ENCODE data around the gene TMEM187.
"Not testable (repeated sequence)": the region's sequence is repeated elsewhere in the genome, so short reads cannot be mapped to it uniquely, and the experiment has no call there.

Gene TMEM187

GRCh38 chrX:153984351-153985178 is 12.0 kb downstream of the TMEM187 start:
- Histone ChIP-seq H3K4me3 (no peak overlapping the region), H3K27ac (peak overlapping the region in 14 of 21 experiments; percentile 9 to 88 (median 76))

GRCh38 chrX:153988493-153988892 is 15.9 kb downstream of the TMEM187 start:
- no peak overlapping the region for H3K4me3 ChIP-seq
- no peak overlapping the region for H3K27ac ChIP-seq

- Histone ChIP-seq H3K4me3 (no peak overlapping the region), H3K27ac (no peak overlapping the region)
Observed at GRCh38 chrX:153989973-153990655, 17.6 kb downstream of the TMEM187 start.

DNA sequence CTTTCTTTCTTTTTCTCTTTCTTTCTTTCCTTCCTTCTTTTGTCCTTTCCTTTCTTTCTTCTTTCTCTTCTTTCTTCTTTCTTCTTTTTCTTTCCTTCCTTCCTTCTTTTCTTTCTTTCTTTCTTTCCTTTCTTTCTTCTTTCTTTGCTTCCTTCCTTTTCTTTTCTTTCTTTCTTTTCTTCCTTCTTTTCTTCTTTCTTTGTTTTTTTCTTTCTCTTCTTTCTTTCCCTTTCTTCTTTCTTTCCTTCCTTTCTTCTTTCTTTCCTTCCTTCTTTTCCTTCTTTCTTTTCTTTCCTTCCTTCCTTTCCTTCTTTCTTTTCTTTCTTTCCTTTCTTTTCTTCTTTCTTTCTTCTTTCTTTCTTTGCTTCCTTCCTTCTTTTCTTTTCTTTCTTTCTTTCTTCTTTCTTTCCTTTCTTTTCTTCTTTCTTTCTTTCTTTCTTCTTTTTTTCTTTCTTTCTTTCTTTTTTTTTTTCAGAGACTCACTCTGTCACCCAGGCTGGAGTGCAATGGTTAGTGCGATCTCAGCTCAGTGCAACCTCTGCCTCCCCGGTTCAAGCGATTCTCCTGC is 18.5 kb downstream of the TMEM187 start:
- Histone ChIP-seq H3K4me3 (no peak overlapping the region), H3K27ac (no peak overlapping the region)

DNA sequence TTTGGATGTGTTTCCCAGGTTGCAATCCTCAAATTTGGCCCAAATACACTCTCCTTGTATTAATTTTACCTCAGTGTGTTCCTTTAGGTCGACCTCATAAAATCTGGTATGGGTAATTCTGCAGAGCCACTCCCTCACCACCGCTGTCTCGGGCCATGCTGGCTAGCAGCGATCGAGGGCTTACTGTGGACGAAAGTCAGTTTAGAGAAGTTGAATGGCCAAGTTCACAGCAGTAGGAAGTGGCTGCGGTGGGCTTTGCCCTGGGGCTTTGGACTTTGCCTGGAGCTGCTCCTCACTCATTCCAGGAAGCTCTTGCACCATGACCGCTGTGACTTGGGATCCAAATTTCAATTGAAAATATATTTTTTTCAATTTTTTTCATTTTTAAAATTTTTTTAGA is 19.6 kb downstream of the TMEM187 start:
- H3K27ac ChIP-seq = no peak overlapping the region
- H3K4me3 ChIP-seq = no peak overlapping the region

DNA sequence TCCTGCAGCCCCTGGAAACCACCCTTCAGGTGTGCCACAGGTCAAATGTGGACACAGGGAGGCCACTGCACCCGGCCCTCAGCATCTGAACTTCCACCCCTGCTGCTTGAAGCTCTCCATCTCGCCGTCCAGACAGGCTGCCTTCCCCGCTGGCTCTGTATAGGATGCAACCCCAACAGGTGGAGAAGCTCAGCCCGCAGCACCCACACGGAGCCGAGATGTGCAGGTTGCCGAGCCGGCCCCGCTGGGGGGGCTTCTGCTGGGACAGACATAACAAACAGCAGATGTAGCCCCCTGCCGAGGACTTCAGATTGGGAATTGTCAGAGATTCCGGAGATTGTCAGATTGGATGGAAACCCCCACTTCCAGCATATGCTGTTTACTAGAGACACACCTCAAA is 20.5 kb downstream of the TMEM187 start:
- Histone ChIP-seq H3K4me3 (no peak overlapping the region), H3K27ac (no peak overlapping the region)

DNA sequence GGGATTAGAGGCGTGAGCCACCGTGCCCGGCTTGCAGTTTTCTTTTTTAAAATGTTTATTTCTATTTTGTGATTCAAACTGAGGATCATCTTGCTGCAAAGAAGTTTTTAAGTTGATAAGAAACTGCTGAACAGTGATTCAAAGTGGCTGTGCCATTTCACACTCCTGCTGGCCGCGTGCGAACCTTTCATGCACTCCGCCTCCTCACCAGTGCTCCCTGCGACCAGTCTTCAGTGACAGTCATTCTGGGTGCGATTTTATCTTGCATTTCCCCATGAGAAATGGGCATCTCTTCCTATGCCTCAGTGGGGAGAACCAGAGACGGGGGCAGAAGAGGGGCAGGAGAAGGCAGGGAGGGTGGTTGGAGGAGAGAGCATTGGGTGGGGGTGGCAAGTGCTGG is 21.4 kb downstream of the TMEM187 start:
- H3K27ac ChIP-seq = no peak overlapping the region
- no peak overlapping the region for H3K4me3 ChIP-seq

GRCh38 chrX:153994398-153994797 is 21.8 kb downstream of the TMEM187 start:
- H3K4me3 ChIP-seq, H3K27ac ChIP-seq: not testable (repeated sequence)

DNA sequence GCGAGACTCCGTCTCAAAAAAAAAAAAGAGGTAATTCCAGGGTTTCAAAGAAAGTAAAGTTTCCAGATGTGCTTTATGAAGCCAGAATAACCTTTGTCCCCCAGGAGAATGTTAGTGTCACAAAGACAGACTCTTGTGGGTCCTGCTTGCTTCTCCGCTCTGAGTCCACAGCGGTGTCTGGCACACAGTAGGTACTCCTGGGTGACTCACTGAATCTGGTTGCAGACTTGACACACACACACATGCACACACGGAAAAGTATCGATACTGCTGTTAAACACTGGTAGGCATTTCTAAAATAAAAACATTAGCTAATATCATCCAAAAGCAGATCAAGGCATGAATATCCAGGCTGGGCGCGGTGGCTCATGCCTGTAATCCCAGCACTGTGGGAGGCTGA is 22.9 kb downstream of the TMEM187 start:
- H3K4me3 ChIP-seq = no peak overlapping the region
- no peak overlapping the region for H3K27ac ChIP-seq

- H3K27ac ChIP-seq = peak overlapping the region in 11 of 21 experiments; percentile 22 to 74 (median 34)
- H3K4me3 ChIP-seq = no peak overlapping the region
Observed at GRCh38 chrX:153999359-154000037, 26.9 kb downstream of the TMEM187 start.

GRCh38 chrX:154000051-154000450 is 27.5 kb downstream of the TMEM187 start:
- Histone ChIP-seq H3K4me3 (no peak overlapping the region), H3K27ac (peak overlapping the region in 9 of 21 experiments; percentile 22 to 74 (median 39))

DNA sequence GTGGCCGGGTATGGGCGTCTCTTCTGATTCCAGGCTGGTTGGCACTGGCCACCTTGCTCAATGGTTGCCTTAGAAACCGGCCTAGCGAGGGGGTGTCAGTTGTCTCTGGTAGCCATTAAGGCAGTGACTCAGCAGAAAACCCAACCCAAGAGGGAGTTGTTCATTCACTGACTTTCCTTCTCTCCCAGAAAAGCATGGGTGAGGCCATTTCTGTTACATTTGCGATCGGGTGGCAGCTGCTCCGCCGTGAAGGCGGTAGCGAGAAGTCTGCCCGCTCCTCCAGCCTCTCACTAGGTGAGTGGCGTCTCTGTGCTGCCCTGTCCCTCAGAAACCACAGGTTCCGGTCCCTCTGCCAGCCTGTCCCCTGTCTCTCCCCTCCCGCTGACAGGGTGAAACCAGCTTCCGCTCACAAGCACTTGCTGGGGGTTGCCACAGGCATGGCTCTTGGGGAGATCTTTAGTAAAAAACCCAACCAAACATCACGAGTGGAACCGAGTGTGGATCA is 29.7 kb downstream of the TMEM187 start:
- peak overlapping the region in 1 of 7 experiments; percentile 14 for H3K4me3 ChIP-seq

GRCh38 chrX:154004315-154004714 is 31.8 kb downstream of the TMEM187 start:
- Histone ChIP-seq H3K4me3 (no peak overlapping the region), H3K27ac (no peak overlapping the region)

More for the DNA sequence above, 29.7 kb downstream of the TMEM187 start:
- H3K27ac ChIP-seq = peak overlapping the region in 19 of 21 experiments; percentile 25 to 82 (median 70)

DNA sequence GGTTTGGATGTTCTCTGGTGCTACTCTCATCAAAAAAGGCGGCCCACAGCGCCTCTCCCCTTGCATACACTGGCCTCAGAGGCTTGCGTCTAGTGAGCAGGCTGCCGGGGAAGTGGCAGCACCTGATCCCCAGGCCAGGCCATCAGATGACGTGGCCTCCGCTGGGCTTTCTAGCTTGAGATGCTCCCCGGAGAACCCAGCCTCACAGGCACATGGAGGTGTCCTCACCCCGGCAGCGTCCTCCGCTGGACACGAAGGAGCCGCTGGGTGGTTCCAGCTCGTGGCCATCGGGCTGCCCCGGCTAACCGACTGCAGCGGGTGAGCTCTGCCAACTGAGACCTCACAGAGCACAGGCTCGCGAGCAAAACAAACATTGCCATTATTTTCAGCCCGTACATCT is 34.4 kb downstream of the TMEM187 start:
- Histone ChIP-seq H3K27ac (peak overlapping the region in 1 of 21 experiments; percentile 20), H3K4me3 (no peak overlapping the region)

- no peak overlapping the region for H3K27ac ChIP-seq
Observed at GRCh38 chrX:154008521-154008920, 36.0 kb downstream of the TMEM187 start.

GRCh38 chrX:154010330-154011087 is 38.0 kb downstream of the TMEM187 start:
- no peak overlapping the region for H3K27ac ChIP-seq
- no peak overlapping the region for H3K4me3 ChIP-seq

More at GRCh38 chrX:154008521-154008920, 36.0 kb downstream of the TMEM187 start:
- H3K4me3 ChIP-seq = no peak overlapping the region

DNA sequence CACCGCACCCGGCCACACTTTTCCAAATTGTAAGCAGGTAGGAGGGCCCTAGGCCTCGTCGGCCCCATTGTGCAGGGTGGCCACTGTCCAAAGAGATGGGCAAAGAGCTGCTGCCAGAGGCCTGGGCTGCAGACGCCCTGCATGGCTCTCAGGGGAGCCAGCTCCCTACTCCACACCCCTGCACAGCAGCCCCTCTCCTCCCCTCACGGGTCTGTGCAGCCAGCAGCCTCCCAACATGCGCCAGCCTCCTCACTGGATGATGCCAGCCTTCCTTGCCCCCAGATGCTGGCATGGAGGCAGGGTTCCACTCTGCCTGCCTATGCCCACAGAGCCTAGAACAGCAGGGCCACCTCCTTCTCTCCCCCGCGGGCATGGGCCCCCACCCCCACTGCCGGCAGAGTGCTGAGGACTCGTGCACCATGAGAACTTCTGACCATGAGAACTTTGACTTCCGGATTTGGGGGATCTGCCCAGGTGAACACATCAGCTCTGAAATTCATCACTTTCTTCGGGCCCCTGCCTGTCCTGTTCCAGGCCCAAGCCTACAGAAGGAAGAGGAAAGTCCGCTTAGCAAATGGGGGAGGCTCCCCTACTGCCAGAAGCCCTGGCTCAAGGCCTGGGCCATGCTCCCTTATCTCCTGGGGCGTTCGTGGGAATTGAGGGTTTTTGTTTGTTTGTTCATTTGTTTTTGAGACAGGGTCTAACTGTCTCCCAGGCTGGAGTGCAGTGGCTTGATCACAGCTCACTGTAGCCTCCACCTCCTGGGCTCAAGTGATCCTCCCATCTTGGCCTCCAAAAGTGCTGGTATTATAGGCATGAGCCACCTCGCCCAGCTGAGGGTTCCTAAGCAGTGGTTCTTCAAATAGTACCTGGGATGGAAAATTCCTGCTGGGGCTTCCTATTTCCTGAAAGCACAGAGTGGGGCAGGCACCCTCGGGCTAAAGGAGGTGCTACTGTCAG is 39.1 kb downstream of the TMEM187 start:
- Histone ChIP-seq H3K27ac (peak overlapping the region in 2 of 21 experiments; percentile 2 to 44), H3K4me3 (no peak overlapping the region)

Measured in skin epidermis (tissue), 12 donors.